ENCODE data around the gene CRY2. TPM values are rescaled to one million over a fixed set of nuclear protein-coding genes. Genes with fewer than 3 reads are reported as not detected.

CRY2 gene
- total and polyA plus RNA-seq, 4 donors, result 16.7 to 72.9 (median 33.0) TPM

GRCh38 chr11:45851228-45851627 is 4.0 kb downstream of the CRY2 start:
- Histone ChIP-seq H3K27ac (ENCODE audit: low read depth in 1 of 2, low read length in 2 of 2) (peak overlapping the region in 1 of 2 donors; percentile 32), H3K9me3 (ENCODE audit: control insufficient read depth in 4 of 4, low read length in 3 of 4) (no peaks in the 10 kb centered on the region), H3K36me3 (ENCODE audit: control insufficient read depth in 4 of 4, insufficient read depth in 3 of 4, low read depth in 1 of 4, low read length in 3 of 4) (peaks cover 2 to 13% (median 8%) of the 10 kb centered on the region in 4 donors), H3K4me1 (ENCODE audit: control insufficient read depth in 4 of 4, insufficient read depth in 4 of 4, low read length in 3 of 4) (peaks cover 13 to 87% (median 78%) of the 10 kb centered on the region in 4 donors), H3K9ac (ENCODE audit: low read depth in 1 of 2, low read length in 2 of 2) (peak overlapping the region; percentile 22 to 44), H3K27me3 (ENCODE audit: control insufficient read depth in 4 of 4, insufficient read depth in 4 of 4, low read length in 3 of 4) (no peaks in the 10 kb centered on the region), H3K4me3 (ENCODE audit: low read depth in 1 of 3, low read length in 3 of 3) (peak overlapping the region in 1 of 3 donors; percentile 12)
- WGBS, result 61% methylated on average over 2 of the region's 2 CpGs
- no peak for TF ChIP-seq ATF3 (IDR thresholded peaks at IDR 0.05)
- TF ChIP-seq CTCF (IDR thresholded peaks at IDR 0.05; ENCODE audit: low read depth, low read length, missing input control), result no peak
- no peak for TF ChIP-seq MAX (IDR thresholded peaks at IDR 0.05)
- no peak for TF ChIP-seq JUND (IDR thresholded peaks at IDR 0.05)
- TF ChIP-seq FOXA1 (IDR thresholded peaks at IDR 0.05), result no peak
- TF ChIP-seq HNF4A (conservative IDR thresholded peaks at IDR 0.05), result no peak
- TF ChIP-seq TAF1 (conservative IDR thresholded peaks at IDR 0.05), result no peak
- no peak for TF ChIP-seq NR2F2 (IDR thresholded peaks at IDR 0.05)
- TF ChIP-seq SP1 (IDR thresholded peaks at IDR 0.05), result no peak
- no peak for TF ChIP-seq YY1 (IDR thresholded peaks at IDR 0.05)
- TF ChIP-seq ZBTB33 (IDR thresholded peaks at IDR 0.05), result no peak
- no peak for TF ChIP-seq FOXA2 (IDR thresholded peaks at IDR 0.05)
- TF ChIP-seq HNF4G (IDR thresholded peaks at IDR 0.05), result no peak
- TF ChIP-seq REST (IDR thresholded peaks at IDR 0.05), result no peak
- TF ChIP-seq GABPA (IDR thresholded peaks at IDR 0.05 in 1 of 2, conservative IDR thresholded peaks at IDR 0.05 in 1 of 2), result no peak
- TF ChIP-seq RXRA (IDR thresholded peaks at IDR 0.05), result no peak
- no peak for TF ChIP-seq RAD21 (IDR thresholded peaks at IDR 0.05)
- no peak for DNase-seq (ENCODE audit: low spot score)

Measured in liver (tissue), 9 donors.